ENCODE results near the gene ABCA13.

ABCA13 gene

GRCh38 chr7:48665353-48666135, 494.3 kb downstream of the ABCA13 start:
- DNase-seq: no peak

GRCh38 chr7:48667407-48667806, 496.1 kb downstream of the ABCA13 start:
- DNase-seq: no peak

- no peak for DNase-seq
Measured at GRCh38 chr7:48671656-48672055, 500.4 kb downstream of the ABCA13 start.

DNA sequence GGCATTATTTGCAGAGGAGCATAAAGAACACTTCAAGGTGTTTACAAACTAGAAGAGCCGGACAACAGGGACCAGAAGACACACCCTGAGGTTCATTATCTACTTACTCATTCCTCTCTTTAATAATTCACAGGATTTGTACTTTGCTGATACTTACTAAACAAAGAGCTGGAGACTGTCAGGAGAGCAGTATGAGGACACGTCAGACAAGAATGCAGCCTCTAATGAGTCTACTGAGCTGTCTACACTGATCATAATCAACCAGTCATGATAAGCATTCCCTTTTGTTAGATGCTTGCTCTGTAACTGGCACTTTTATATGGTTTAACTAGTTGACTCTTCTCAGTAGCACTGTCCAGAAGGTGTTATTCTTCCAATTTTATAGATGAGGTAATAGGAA, 509.7 kb downstream of the ABCA13 start:
- DNase-seq: no peak

- no peak for DNase-seq
Measured at GRCh38 chr7:48691788-48692187, 520.5 kb downstream of the ABCA13 start.

Data from stimulated activated CD4-positive, alpha-beta T cell treated with anti-CD3 and anti-CD28 coated beads, Interleukin-2, amount 100 ng/mL, for 48 hours (primary cell).